Measurements from ENCODE around the gene NSMCE4A.

Gene NSMCE4A

DNA sequence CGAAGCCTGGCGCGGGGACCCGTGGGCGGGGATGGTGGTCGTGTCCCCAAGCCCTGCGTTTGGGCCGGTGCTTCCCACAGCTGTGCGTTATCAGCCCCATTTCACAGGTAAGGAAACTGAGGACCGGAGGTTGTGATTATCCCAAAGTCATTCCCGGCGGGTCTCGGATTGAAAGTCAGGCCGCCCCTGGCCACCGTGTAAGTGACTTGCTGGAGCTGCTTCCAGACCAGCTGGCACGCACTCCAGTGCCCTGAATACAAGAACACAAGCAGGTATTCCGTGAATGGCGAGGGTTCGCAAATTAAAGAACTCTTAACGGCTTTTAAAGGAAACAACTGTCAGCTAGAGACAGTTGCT lies 46.5 kb downstream of the NSMCE4A start:
- Histone ChIP-seq H3K9me3 (no peaks in the 10 kb centered on the region), H3K4me3 (ENCODE audit: low read depth in 1 of 2, low read length in 1 of 2) (peak overlapping the region; percentile 98), H3K4me1 (ENCODE audit: control insufficient read depth in 1 of 2, insufficient read depth in 1 of 2, low read depth in 1 of 2, low read length in 1 of 2) (peaks cover 27 to 28% of the 10 kb centered on the region in 2 experiments), H3K27me3 (no peaks in the 10 kb centered on the region), H3K27ac (peak overlapping the region; percentile 90), H3K36me3 (no peaks in the 10 kb centered on the region)
- TF ChIP-seq, protein P1, sequence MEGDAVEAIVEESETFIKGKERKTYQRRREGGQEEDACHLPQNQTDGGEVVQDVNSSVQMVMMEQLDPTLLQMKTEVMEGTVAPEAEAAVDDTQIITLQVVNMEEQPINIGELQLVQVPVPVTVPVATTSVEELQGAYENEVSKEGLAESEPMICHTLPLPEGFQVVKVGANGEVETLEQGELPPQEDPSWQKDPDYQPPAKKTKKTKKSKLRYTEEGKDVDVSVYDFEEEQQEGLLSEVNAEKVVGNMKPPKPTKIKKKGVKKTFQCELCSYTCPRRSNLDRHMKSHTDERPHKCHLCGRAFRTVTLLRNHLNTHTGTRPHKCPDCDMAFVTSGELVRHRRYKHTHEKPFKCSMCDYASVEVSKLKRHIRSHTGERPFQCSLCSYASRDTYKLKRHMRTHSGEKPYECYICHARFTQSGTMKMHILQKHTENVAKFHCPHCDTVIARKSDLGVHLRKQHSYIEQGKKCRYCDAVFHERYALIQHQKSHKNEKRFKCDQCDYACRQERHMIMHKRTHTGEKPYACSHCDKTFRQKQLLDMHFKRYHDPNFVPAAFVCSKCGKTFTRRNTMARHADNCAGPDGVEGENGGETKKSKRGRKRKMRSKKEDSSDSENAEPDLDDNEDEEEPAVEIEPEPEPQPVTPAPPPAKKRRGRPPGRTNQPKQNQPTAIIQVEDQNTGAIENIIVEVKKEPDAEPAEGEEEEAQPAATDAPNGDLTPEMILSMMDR (IDR thresholded peaks at IDR 0.05): no peak

DNA sequence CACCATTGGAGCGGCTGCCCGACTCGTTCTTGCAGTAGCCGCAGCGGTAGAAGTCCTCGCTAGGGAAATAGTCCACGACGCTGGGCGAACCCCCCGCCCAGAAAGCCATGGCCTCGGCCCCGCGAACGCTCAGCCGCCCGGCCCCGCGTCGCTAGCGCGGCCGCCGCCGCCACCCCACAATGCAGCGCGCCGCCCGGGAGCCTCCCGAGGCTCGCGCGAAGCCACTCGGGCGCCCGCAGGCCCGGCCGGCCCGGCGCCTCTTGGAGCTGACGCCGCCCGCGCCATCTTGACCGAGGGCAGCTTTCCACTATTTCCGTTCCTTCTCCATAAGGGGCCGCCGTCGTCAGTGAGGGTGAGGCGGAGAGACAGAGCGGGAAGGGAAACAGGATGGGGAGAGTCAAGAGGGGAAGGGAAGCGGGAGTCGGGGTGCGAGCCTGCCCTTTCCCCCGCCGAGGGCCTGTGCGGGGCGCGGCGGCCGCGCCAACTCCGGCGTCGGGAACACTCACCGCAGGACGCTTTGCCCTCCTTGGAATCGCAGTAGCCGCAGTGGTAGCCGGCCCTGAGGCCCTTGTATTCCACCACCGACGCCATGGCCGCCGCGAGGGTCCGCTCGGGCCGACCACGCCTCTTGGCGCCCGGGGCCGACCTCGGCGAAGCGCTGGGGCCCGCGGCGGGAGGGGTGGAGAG lies 47.0 kb downstream of the NSMCE4A start, which contains the start of gene ATE1:
ATE1 (minus strand) TSS at position 191 of the 687 bp plus-strand sequence; CDS start at position 109, 82 bp downstream.
- Histone ChIP-seq H3K36me3 (peaks cover 2% of the 10 kb centered on the region), H3K27ac (peak within 1 kb of the TSS; percentile 90), H3K4me3 (ENCODE audit: low read depth in 1 of 2, low read length in 1 of 2) (peak within 1 kb of the TSS; percentile 98), H3K9me3 (no peaks in the 10 kb centered on the region), H3K4me1 (ENCODE audit: control insufficient read depth in 1 of 2, insufficient read depth in 1 of 2, low read depth in 1 of 2, low read length in 1 of 2) (peaks cover 27 to 28% of the 10 kb centered on the region in 2 experiments), H3K27me3 (no peaks in the 10 kb centered on the region)
- TF ChIP-seq, protein P1 (IDR thresholded peaks at IDR 0.05): peak; percentile 24

DNA sequence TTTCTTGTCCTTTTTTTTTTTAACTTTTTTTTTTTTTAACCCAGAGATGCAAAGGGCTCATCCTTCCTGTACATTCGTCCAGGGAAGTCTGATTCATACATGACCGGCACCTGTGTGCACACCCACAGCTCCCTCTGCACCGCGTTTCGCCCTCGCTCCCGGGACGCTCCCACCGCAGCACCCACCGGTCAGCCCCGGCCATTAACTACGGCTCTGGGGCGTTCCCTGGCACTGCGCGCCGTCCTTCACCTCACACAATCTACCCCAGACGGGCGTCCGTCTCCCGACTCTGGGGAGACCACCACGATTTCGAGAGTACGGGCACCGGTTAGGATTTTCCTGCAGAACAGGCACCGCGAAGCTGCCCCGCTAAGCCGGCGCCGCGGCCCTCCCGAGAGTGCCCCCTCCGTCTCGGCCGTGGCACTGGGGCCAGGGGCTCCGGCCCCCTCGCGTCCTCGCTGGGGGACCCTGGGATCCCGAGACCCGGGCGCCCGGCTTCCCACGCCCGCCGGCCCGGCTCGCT lies 47.6 kb downstream of the NSMCE4A start:
- peaks cover 27 to 28% of the 10 kb centered on the region in 2 experiments for H3K4me1 ChIP-seq (ENCODE audit: control insufficient read depth in 1 of 2, insufficient read depth in 1 of 2, low read depth in 1 of 2, low read length in 1 of 2)
- H3K9me3 ChIP-seq: no peaks in the 10 kb centered on the region
- H3K4me3 ChIP-seq (ENCODE audit: low read depth in 1 of 2, low read length in 1 of 2): peak overlapping the region; percentile 98
- no peaks in the 10 kb centered on the region for H3K27me3 ChIP-seq
- H3K27ac ChIP-seq: peak overlapping the region; percentile 90
- peaks cover 8% of the 10 kb centered on the region for H3K36me3 ChIP-seq
- TF ChIP-seq, protein P1 (IDR thresholded peaks at IDR 0.05): no peak

DNA sequence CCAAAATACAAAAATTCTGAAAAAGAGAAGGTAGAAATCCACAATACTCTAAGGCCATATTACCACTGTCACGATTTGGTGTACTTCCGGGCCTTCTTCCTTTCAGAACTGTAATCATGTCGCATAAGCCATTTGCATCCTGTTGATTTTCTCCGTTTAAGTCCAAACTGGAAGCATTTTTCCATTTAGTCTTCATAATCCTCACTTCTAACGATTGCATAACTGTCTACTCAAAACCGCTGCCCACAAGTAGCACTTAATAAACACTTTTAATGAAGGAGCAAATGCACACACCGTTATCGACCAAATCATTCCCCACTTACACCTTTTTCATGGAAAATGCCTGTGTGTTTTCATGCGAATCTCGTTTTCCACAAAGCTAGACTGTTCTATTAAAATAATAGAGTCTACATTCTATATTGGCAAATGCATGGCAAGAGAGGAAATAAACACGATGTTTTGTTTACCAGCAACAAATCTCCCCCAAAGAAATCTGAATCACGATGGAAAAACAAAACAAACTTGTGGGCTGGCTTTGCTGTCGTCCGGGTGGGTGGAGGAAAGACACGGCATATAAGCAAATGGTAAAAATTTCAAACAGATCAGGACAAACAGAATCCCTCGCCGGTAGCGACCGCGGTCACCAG lies 48.2 kb downstream of the NSMCE4A start:
- no peaks in the 10 kb centered on the region for H3K9me3 ChIP-seq
- peak overlapping the region; percentile 90 for H3K27ac ChIP-seq
- peaks cover 25 to 28% of the 10 kb centered on the region in 2 experiments for H3K4me1 ChIP-seq (ENCODE audit: control insufficient read depth in 1 of 2, insufficient read depth in 1 of 2, low read depth in 1 of 2, low read length in 1 of 2)
- H3K4me3 ChIP-seq (ENCODE audit: low read depth in 1 of 2, low read length in 1 of 2): peak overlapping the region; percentile 98
- TF ChIP-seq, protein P1 (IDR thresholded peaks at IDR 0.05): no peak
- no peaks in the 10 kb centered on the region for H3K27me3 ChIP-seq
- H3K36me3 ChIP-seq: peaks cover 14% of the 10 kb centered on the region

DNA sequence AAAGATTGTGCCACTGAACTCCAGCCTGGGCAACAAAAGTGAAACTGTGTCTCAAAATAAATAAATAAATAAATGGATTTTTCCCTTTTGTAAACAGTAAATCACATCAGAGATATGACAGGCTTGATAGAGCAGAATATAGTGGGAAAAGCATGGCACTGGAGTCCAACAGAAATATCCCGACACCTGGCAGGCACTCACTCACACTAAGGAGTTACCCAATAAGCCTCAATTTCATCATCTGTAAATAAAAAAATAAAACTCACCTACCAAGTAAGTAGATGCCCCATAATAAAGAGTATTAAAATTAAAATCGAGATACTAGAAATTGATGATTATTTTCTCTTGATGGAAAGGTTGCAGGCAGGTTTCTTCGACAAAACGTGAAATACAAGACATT lies 48.9 kb downstream of the NSMCE4A start:
- Histone ChIP-seq H3K4me1 (ENCODE audit: control insufficient read depth in 1 of 2, insufficient read depth in 1 of 2, low read depth in 1 of 2, low read length in 1 of 2) (peaks cover 25 to 28% of the 10 kb centered on the region in 2 experiments), H3K27me3 (no peaks in the 10 kb centered on the region), H3K27ac (peak overlapping the region; percentile 90), H3K36me3 (peaks cover 21% of the 10 kb centered on the region), H3K9me3 (no peaks in the 10 kb centered on the region), H3K4me3 (ENCODE audit: low read depth in 1 of 2, low read length in 1 of 2) (peak overlapping the region in 1 of 2 experiments; percentile 98)
- TF ChIP-seq, protein P1 (IDR thresholded peaks at IDR 0.05): no peak
